ENCODE measurements around the gene CREBRF.

GRCh38 chr5:173050791-173051190, 5.4 kb upstream of the CREBRF start:
- no peak for TF ChIP-seq EZH2 (IDR thresholded peaks at IDR 0.05; ENCODE audit: insufficient read depth, poor library complexity, severe bottlenecking)
- no peak for TF ChIP-seq EZH2phosphoT487 (IDR thresholded peaks at IDR 0.05; ENCODE audit: insufficient read depth, low read depth)

All from GM23248 (cell line).